IMR-90 (cell line): ENCODE data around the gene CBLIF. TPM values are rescaled to one million over a fixed set of nuclear protein-coding genes. Genes with fewer than 3 reads are reported as not detected.
"Not testable (repeated sequence)": the region's sequence is repeated elsewhere in the genome, so short reads cannot be mapped to it uniquely, and the experiment has no call there.

Experiments
- ATAC-seq: fragments of 200-7000 bp; cut with Tn5 transposase; 2 replicates; pipeline ENCODE4 v1.9.1; 2020; ENCODE audit warnings: low read depth, mild to moderate bottlenecking, moderate library complexity
- BruUV-seq: library from RNA; stranded (reverse); fragments of 400-500 nt; replicated peaks from 2 replicates; lab custom pipeline; 2021; lab: Mats Ljungman, UMichigan
- CTCF ChIA-PET: fragments of 300-600 bp; formaldehyde crosslinking; extraction: SDS; loops from one replicate; lab custom pipeline; 2021; ENCODE audit warnings: antibody characterized with exemption; lab: Yijun Ruan, JAX
- POLR2A ChIA-PET: fragments of 300-600 bp; sonication (Branson Sonifier 250); formaldehyde crosslinking; loops from one replicate; lab custom pipeline; 2022; ENCODE audit warnings: antibody characterized with exemption; ENCODE audit not compliant: unreplicated experiment; lab: Charles Lee
- DNase-seq: peaks from one replicate; pipeline ENCODE4 v3.0.0; 2013
- H2AFZ ChIP-seq: replicated peaks from 2 replicates; pipeline ENCODE3; 2013; ENCODE audit warnings: low read length, mild to moderate bottlenecking; ENCODE audit not compliant: poor library complexity
- H2AK5ac ChIP-seq: 2 replicates; pipeline ENCODE4 v1.6.1; 2013; ENCODE audit warnings: low read depth, low read length, inconsistent platforms
- H2AK9ac ChIP-seq: replicated peaks from 2 replicates; pipeline ENCODE3; 2013; ENCODE audit warnings: mild to moderate bottlenecking, low read depth, low read length, moderate library complexity; ENCODE audit not compliant: poor library complexity
- H2BK120ac ChIP-seq: 2 replicates; pipeline ENCODE4 v1.6.1; 2013; ENCODE audit warnings: low read depth, low read length, inconsistent platforms
- H2BK15ac ChIP-seq: 3 replicates; pipeline ENCODE4 v1.6.1; 2013; ENCODE audit warnings: low read depth, low read length, inconsistent platforms
- H2BK20ac ChIP-seq: 2 replicates; pipeline ENCODE4 v1.6.1; 2013; ENCODE audit warnings: low read depth, mild to moderate bottlenecking, inconsistent platforms, low read length, moderate library complexity
- H2BK5ac ChIP-seq: 2 replicates; pipeline ENCODE4 v1.6.1; 2013; ENCODE audit warnings: mild to moderate bottlenecking, low read depth, low read length, inconsistent platforms; ENCODE audit not compliant: poor library complexity, severe bottlenecking
- H3K14ac ChIP-seq: replicated peaks from 2 replicates; pipeline ENCODE4 v1.6.1; 2013; ENCODE audit warnings: low read depth, low read length, inconsistent platforms
- H3K18ac ChIP-seq: 2 replicates; pipeline ENCODE4 v1.6.1; 2013; ENCODE audit warnings: low read depth, low read length, control low read depth
- H3K23ac ChIP-seq: 2 replicates; pipeline ENCODE4 v1.6.1; 2013; ENCODE audit warnings: low read depth, low read length, inconsistent platforms
- H3K27ac ChIP-seq: 2 replicates; pipeline ENCODE4 v1.5.1; 2013; ENCODE audit warnings: mild to moderate bottlenecking, control low read depth, low read length; ENCODE audit not compliant: insufficient read depth
- H3K27me3 ChIP-seq: 2 replicates; pipeline ENCODE4 v1.6.1; 2013; ENCODE audit warnings: low read length; ENCODE audit not compliant: control insufficient read depth, insufficient read depth
- H3K36me3 ChIP-seq: 2 replicates; pipeline ENCODE4 v1.6.1; 2013; ENCODE audit warnings: low read length, mixed read lengths; ENCODE audit not compliant: control insufficient read depth, insufficient read depth
- H3K4ac ChIP-seq: 2 replicates; pipeline ENCODE4 v1.6.1; 2013; ENCODE audit warnings: low read depth, low read length, inconsistent platforms
- H3K4me1 ChIP-seq: 2 replicates; pipeline ENCODE4 v1.6.1; 2013; ENCODE audit warnings: low read length, mixed read lengths; ENCODE audit not compliant: control insufficient read depth, insufficient read depth
- H3K4me2 ChIP-seq: 2 replicates; pipeline ENCODE4 v1.6.1; 2013; ENCODE audit warnings: low read depth, mild to moderate bottlenecking, control low read depth, low read length, moderate library complexity
- H3K4me3 ChIP-seq: 2 replicates; pipeline ENCODE4 v1.5.1; 2013; ENCODE audit warnings: low read depth, mild to moderate bottlenecking, control low read depth, low read length, moderate library complexity; ENCODE audit not compliant: insufficient read depth
- H3K56ac ChIP-seq: 2 replicates; pipeline ENCODE4 v1.6.1; 2013; ENCODE audit warnings: low read length, inconsistent platforms; ENCODE audit not compliant: insufficient read depth; ENCODE audit errors: extremely low read depth
- H3K79me1 ChIP-seq, 2 experiments: 2 replicates each; pipeline ENCODE4 v1.6.1; 2013; ENCODE audit warnings: low read length in 2 of 2, inconsistent platforms in 1 of 2, low read depth in 1 of 2
- H3K9ac ChIP-seq: 2 replicates; pipeline ENCODE4 v1.6.1; 2013; ENCODE audit warnings: low read depth, low read length, control low read depth
- H3K9me1 ChIP-seq: 2 replicates; pipeline ENCODE4 v1.6.1; 2013; ENCODE audit warnings: low read length, inconsistent platforms; ENCODE audit not compliant: insufficient read depth
- H3K9me3 ChIP-seq: 2 replicates; pipeline ENCODE4 v1.6.1; 2013; ENCODE audit warnings: low read length; ENCODE audit not compliant: control insufficient read depth, insufficient read depth
- H4K20me1 ChIP-seq: 2 replicates; pipeline ENCODE4 v1.6.1; 2013; ENCODE audit warnings: low read length, inconsistent platforms; ENCODE audit not compliant: insufficient read depth
- H4K5ac ChIP-seq: 2 replicates; pipeline ENCODE4 v1.6.1; 2013; ENCODE audit warnings: mild to moderate bottlenecking, low read depth, low read length, control low read depth
- H4K8ac ChIP-seq, 2 experiments: 2 replicates each; pipeline ENCODE4 v1.6.1; 2013; ENCODE audit warnings: low read depth in 2 of 2, low read length in 2 of 2, control low read depth in 1 of 2, inconsistent platforms in 1 of 2
- H4K91ac ChIP-seq: 2 replicates; pipeline ENCODE4 v1.6.1; 2013; ENCODE audit warnings: low read depth, low read length, inconsistent platforms; ENCODE audit not compliant: insufficient read depth
- WGBS, 2 experiments: methylation state at CpG; one replicate each; pipeline versions ENCODE4 v1.1.5 to v1.1.7; 2013; ENCODE audit warnings: missing lambda C conversion rate in 2 of 2; ENCODE audit not compliant: insufficient read length in 1 of 2; ENCODE audit errors: extremely low coverage in 2 of 2; 5-methylcytosine and 5-hydroxymethylcytosine counted together
- dilution Hi-C: fragments of 300-500 bp; cut with HindIII; formaldehyde crosslinking; loops from one replicate; pipeline ENCODE4 v1.14.3; 2018; ENCODE audit warnings: low sequenced_read_pairs; ENCODE audit not compliant: unreplicated experiment
- in situ Hi-C: fragments of 300-500 bp; cut with MboI; formaldehyde crosslinking; loops from 3 replicates; pipeline ENCODE4 v1.14.3; 2019; ENCODE audit warnings: low sequenced_read_pairs, inconsistent platforms, mixed read lengths
- intact Hi-C: fragments of 100-400 bp; cut with micrococcal nuclease; formaldehyde crosslinking; loops from 2 replicates; pipeline ENCODE4 v1.10.0; 2022
- polyA plus RNA-seq, 3 experiments: library from polyadenylated mRNA; depleted of rRNA; stranded (reverse); fragments of >200 nt; gene quantifications; 2 replicates each; pipeline ENCODE4 v1.2.3, GENCODE V29; 2012; ENCODE audit warnings: low replicate concordance in 1 of 3
- total RNA-seq: library from RNA; depleted of rRNA; stranded (reverse); fragments of >200 nt; gene quantifications from 2 replicates; pipeline ENCODE4 v1.2.3, GENCODE V29; 2012

The CBLIF gene
- total and polyA plus RNA-seq, 2 of the 4 experiments (the other 2 are of a cell fraction) = not detected

DNA sequence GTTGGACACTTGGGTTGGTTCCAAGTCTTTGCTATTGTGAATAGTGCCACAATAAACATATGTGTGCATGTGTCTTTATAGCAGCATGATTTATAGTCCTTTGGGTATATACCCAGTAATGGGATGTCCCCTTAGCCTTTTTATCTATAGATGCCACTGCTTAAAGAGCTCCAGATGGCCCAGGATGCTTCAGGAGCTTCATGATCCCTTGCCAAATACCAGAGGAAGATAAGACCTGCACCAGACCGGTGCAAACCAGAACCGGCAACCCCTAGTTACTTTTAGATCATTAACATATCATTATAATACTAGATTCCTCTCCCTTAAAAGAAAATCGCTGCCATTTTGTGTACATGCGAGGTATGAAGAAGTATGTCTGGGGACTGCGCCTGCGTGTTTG, 3.1 kb upstream of the CBLIF start:
- WGBS, 2 experiments = no CpG with 5 or more reads among the region's 6 CpGs
- CTCF ChIA-PET, H4K5ac ChIP-seq, H3K4me1 ChIP-seq, H4K91ac ChIP-seq, H3K27me3 ChIP-seq, BruUV-seq, H3K56ac ChIP-seq, H3K36me3 ChIP-seq, H3K14ac ChIP-seq, H3K4me2 ChIP-seq, H2AFZ ChIP-seq, dilution Hi-C loops, H3K4ac ChIP-seq, intact Hi-C loops, H3K4me3 ChIP-seq, H3K18ac ChIP-seq, H2BK20ac ChIP-seq, H2BK120ac ChIP-seq, H4K8ac ChIP-seq, H4K20me1 ChIP-seq, ATAC-seq, H3K9me3 ChIP-seq, H3K23ac ChIP-seq, H2BK15ac ChIP-seq, H2AK9ac ChIP-seq, H3K27ac ChIP-seq, H3K9ac ChIP-seq, POLR2A ChIA-PET, H2BK5ac ChIP-seq, DNase-seq, H2AK5ac ChIP-seq, H3K79me1 ChIP-seq, H3K9me1 ChIP-seq: not testable (repeated sequence)
- in situ Hi-C loops = loop anchor here (25.0 kb wide), 1 partner anchor 339 kb away; the partner anchor contains the start of gene MS4A6A
